NOMO-1 treated with dmso at 0.1 percent for 144 hours (cell line): ENCODE data around the gene TLCD3B.
"Not testable (repeated sequence)": the region's sequence is repeated elsewhere in the genome, so short reads cannot be mapped to it uniquely, and the experiment has no call there.

Experiments used
- DNase-seq: peaks from one replicate; lab custom pipeline; 2025; ENCODE audit not compliant: unreplicated experiment; lab: John Stamatoyannopoulos, UW

The TLCD3B gene

GRCh38 chr16:30060836-30061554 lies 29.9 kb upstream of the TLCD3B start:
- no peak for DNase-seq

- DNase-seq = no peak
Observed at GRCh38 chr16:30060346-30060745, 29.3 kb upstream of the TLCD3B start.

GRCh38 chr16:30054959-30055553 lies 24.0 kb upstream of the TLCD3B start:
- DNase-seq = no peak

GRCh38 chr16:30054451-30054850 lies 23.4 kb upstream of the TLCD3B start:
- DNase-seq = no peak

- DNase-seq = no peak
Observed at GRCh38 chr16:30053376-30054015, 22.4 kb upstream of the TLCD3B start.

- DNase-seq = peak; percentile 88
Observed at GRCh38 chr16:30052671-30053372, 21.8 kb upstream of the TLCD3B start.

- DNase-seq = no peak
Observed at GRCh38 chr16:30051518-30051917, 20.4 kb upstream of the TLCD3B start.

- no peak for DNase-seq
Observed at GRCh38 chr16:30049871-30050270, 18.8 kb upstream of the TLCD3B start.

- no peak for DNase-seq
Observed at GRCh38 chr16:30046588-30046987, 15.5 kb upstream of the TLCD3B start.

- no peak for DNase-seq
Observed at GRCh38 chr16:30046178-30046577, 15.1 kb upstream of the TLCD3B start.

GRCh38 chr16:30041841-30042240 lies 10.8 kb upstream of the TLCD3B start:
- no peak for DNase-seq

GRCh38 chr16:30040690-30041089 lies 9.6 kb upstream of the TLCD3B start:
- DNase-seq = not testable (repeated sequence)

- DNase-seq = no peak
Observed at GRCh38 chr16:30040221-30040620, 9.2 kb upstream of the TLCD3B start.

- DNase-seq = no peak
Observed at GRCh38 chr16:30033270-30033669, 2.2 kb upstream of the TLCD3B start.

- DNase-seq = peak; percentile 35
Observed at GRCh38 chr16:30032083-30032819, 1.2 kb upstream of the TLCD3B start.

- DNase-seq = no peak
Observed at GRCh38 chr16:30031477-30031918, 427 bp upstream of the TLCD3B start.

- no peak for DNase-seq
Observed at GRCh38 chr16:30030011-30030685, 923 bp downstream of the TLCD3B start.

- DNase-seq = no peak
Observed at GRCh38 chr16:30028438-30029076, 2.5 kb downstream of the TLCD3B start.

GRCh38 chr16:30027588-30028437 lies 3.3 kb downstream of the TLCD3B start:
- no peak for DNase-seq
